T-helper 1 cell (primary cell): ENCODE measurements around the gene KRT27.
"Not testable (repeated sequence)": the region's sequence is repeated elsewhere in the genome, so short reads cannot be mapped to it uniquely, and the experiment has no call there.

Experiments used
- DNase-seq, 5 donors: peaks; one replicate each; pipeline ENCODE4 v3.0.0-alpha.2; 2012 to 2020
- total RNA-seq, 4 donors: gene quantifications; one replicate each; lab custom pipeline; 2026; lab: John Stamatoyannopoulos, UW

Gene KRT27, protein sequence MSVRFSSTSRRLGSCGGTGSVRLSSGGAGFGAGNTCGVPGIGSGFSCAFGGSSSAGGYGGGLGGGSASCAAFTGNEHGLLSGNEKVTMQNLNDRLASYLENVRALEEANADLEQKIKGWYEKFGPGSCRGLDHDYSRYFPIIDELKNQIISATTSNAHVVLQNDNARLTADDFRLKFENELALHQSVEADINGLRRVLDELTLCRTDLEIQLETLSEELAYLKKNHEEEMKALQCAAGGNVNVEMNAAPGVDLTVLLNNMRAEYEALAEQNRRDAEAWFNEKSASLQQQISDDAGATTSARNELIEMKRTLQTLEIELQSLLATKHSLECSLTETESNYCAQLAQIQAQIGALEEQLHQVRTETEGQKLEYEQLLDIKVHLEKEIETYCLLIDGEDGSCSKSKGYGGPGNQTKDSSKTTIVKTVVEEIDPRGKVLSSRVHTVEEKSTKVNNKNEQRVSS
- total RNA-seq, result 0 reads per million in 4 donors

DNA sequence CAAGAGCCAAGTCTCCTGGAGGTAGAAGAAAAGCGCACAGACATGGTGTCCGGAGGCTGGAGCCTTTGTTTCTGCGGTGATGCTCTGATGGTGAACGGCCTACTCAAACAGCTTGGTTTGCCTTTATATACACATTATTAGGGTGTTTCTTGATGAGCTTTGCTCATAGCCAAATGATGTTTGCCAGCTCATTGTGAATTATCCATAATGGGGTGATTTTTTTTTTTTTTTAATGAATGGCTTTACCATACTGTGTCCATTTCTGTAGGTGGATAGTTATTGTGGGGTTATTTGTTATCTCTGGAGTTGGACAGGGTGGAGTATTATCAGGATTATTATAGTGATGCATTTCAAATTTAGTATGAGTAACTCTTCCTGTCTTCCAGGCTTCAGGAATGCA is at the start of gene KRT27:
Gene KRT27, minus strand, starts transcription at position 101 of the 400 bp plus-strand sequence. Its CDS starts 57 bp downstream, at position 44.
- DNase-seq, result no peak

DNA sequence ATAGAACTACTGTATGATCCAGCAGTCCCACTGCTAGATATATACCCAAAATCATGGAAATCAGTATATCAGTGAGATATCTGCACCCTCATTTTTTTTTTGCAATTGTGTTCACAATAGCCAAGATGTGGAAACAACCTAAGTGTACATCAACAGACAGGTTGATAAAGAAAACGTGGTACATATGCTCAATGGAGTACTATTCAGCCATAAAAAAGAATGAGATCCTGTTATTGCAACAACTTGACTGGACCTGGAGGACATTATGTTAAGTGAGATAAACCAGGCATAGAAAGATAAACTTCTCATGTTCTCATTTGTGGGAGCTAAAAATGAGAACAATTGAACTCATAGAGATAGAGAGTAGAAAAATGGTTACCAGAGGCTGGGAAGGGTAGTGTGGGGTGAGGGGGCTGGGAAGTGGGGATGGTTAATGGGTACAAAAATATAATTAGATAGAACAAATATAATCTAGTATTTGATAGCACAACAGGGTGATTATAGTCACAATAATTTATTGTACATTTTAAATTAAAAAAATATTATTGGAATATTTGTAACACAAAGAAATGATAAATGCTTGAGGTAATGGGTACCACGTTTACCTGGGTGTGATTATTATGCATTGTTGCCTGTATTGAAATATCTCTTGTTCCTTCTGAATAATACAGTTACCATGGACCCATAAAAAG is 47.9 kb upstream of the KRT27 start:
- no peak for DNase-seq

GRCh38 chr17:40828454-40829044 is 46.2 kb upstream of the KRT27 start:
- DNase-seq, result no peak

DNA sequence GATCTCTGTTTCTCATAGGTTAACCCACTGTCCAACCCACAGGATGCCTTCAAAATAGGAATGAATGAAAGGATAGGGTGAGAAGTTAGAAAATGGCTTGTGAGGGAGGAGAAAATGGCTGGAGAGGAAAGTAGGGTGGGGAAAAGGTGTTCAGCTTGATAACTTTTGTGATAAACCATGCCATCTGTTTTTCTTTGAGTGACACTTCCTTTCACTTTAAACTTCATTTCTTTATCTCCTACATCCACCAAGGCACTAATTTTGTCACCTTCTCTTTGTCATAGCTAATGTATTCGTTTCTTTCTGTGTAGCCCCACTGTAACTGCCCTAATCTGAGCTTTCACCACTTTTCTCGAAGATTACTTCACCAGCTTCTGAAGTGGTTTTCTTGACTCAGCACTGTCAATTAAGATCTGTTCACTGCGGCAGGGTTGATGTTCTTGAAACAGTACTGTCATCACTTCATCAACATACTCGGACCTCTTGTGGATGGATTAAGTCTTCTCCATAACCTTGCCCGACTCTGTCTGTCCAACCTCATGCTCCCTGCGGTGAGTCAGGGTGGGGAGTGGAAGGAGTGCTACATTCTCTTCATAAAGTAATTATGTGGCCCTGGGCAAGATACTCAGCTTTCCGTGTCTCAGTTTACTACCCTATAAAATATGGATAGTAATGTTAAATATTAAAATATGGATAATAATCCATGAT is 45.5 kb upstream of the KRT27 start:
- peak in 1 of 5 donors; percentile 8 for DNase-seq

- no peak for DNase-seq
Observed at GRCh38 chr17:40825599-40825998, 43.2 kb upstream of the KRT27 start.

DNA sequence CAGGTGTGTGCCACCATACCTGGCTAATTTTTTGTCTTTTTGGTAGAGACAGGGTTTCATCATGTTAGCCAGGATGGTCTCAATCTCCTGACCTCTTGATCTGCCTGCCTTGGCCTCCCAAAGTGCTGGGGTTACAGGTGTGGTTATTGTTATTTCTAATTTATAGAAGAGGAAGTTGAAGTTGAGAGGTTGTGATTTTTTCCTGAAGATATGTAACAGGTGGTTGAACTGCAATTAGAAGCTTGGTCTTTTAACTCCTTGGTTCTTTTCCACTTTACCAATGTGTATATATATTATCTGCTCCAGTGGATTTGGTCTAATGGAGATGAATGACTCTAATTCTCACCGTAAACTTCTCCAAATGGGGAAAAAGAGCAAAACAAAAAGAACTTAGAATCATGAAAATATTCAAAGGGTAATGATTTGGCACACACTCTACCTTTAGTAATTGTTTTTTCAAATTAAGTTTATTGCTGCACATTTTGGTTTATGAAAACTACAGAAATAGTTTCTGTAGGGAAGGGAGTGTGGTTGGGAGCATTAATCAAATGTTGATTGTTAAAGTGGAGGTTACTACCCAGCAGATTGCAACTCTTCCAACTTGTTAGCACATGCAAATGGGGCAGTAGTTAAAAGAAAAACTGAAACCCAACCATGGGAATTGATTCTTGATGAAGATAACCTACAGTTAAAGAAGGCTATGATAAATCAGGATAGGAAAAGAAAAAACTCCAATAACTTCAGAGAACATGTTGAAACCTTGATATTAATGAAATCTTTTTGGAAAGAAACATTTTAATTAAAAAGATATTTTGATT is 41.9 kb upstream of the KRT27 start:
- DNase-seq, result no peak

GRCh38 chr17:40822132-40822812 is 39.9 kb upstream of the KRT27 start, which contains the start of gene KRT10:
Gene KRT10, minus strand, starts transcription at chr17:40822614. Its CDS starts 29 bp downstream, at chr17:40822585.
- no peak for DNase-seq

- no peak for DNase-seq
Observed at GRCh38 chr17:40821536-40821935, 39.2 kb upstream of the KRT27 start.

- peak in 1 of 5 donors; percentile 30 for DNase-seq
Observed at GRCh38 chr17:40820228-40820838, 38.0 kb upstream of the KRT27 start.

GRCh38 chr17:40819528-40820125 is 37.3 kb upstream of the KRT27 start:
- no peak for DNase-seq

DNA sequence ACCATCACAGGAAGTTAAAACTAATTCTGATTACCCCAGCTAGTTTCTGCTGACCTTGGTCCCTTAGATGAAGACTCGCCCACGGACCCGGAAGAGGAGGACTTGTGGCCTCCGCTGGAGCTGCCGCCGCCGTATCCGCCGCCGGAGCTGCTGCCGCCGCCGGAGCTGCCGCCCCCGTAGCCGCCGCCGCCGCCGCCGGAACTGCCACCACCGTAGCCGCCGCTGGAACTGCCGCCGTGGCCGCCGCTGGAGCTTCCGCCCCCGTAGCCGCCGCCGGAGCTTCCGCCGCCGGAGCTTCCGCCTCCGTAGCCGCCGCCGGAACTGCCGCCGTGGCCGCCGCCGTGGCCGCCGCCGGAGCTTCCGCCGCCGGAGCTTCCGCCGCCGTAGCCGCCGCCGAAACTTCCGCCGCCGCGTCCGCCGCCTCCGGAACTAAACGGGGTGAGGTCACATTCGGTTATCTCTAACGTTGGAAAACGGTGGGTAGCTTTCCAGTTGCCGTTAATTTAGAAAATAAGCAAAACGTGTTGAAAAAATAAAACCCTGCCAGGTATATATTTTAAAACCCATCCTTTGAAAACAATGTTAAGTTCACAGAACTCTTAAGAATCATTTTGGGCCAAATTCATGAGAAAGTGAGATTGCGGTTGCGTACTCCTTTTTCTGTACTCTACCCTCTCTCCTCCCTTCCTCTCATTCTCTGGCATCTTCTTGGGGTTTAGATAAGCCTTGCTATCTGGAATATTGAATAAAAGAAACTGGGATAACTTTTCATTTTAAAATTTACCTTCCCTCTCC is 36.6 kb upstream of the KRT27 start:
- peak; percentile 69 to 90 (median 79) for DNase-seq

DNA sequence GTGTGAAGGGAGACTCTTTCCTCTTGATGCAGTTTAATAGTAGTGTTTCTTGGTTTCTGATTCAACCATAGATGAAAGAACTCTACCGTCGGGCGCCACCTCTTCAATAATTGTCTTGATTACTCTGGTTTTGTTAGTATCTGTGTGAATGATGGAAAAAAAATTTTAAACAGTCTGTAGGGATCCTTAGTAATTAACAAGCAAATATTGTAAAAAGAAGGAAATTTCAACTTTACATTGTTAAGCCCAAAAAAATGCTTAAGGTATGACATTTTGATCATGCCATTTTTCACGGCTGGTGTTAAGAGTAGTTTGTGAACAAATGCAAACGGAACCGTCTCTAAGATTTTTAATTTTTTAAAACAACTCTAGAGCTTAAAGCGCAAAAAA is 36.0 kb upstream of the KRT27 start:
- peak in 1 of 5 donors; percentile 9 for DNase-seq

- no peak for DNase-seq
Observed at GRCh38 chr17:40817103-40817682, 34.8 kb upstream of the KRT27 start.

DNA sequence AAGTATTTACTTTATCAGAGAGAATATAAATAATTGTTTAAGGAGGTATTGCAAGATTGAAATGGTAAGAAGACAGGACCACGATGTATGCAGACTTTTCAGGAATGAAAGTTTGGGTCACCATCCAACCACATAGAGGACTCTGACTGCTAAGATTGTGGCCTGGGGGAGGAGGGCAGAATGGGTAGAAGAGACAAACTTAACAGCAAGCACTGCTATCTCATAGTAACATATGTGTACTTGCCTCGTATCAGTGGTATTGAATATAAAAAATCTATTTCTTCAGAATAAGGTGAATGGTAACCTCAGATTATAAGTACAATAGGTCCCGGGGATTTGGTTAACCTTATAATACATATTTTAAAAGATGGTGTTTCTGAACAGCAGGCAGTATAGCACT is 34.2 kb upstream of the KRT27 start:
- DNase-seq, result no peak

GRCh38 chr17:40815381-40815780 is 33.0 kb upstream of the KRT27 start:
- DNase-seq, result no peak

GRCh38 chr17:40814657-40815056 is 32.3 kb upstream of the KRT27 start:
- DNase-seq, result not testable (repeated sequence)

DNA sequence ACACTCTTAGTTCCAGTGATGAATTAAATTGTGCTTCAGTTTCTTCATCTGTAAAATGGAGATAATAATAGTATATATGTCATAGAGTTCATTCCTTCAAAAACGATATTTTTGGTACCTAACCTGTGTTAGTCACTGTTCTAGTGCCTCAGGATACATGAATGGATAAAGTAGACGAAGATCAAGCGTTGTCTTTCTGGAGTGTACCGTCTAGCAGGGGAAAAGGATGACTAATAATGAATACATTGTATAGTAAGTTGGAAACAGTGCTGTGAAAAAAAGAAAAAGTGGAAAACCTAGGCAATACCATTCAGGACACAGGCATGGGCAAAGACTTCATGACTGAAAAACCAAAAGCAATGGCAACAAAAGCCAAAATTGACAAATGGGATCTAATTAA is 31.5 kb upstream of the KRT27 start:
- DNase-seq, result no peak

DNA sequence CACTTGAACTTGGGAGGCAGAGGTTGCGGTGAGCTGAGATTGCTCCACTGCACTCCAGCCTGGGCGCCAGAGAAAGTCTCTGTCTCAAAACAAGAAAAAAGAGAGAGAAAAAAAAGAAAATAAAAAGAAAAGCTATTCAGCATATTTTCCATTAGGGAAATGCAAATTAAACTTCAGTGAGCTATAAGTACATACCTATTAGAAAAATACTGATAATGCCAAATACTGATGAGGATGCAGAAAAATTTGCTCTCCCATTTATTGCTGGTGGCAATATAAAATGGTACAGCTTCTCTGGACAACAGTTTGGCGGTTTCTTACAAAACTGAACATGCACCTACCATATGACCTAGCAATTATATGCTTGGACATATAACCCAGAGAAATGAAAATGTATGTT is 30.3 kb upstream of the KRT27 start:
- DNase-seq, result no peak

GRCh38 chr17:40810494-40810893 is 28.1 kb upstream of the KRT27 start:
- DNase-seq, result no peak
